Activated T-helper 1 cell treated with anti-CD3 and anti-CD28 coated beads, Interleukin-2, amount 50 U/mL, for 16 hours (primary cell): ENCODE measurements around the gene VSIG10.
"Not testable (repeated sequence)": the region's sequence is repeated elsewhere in the genome, so short reads cannot be mapped to it uniquely, and the experiment has no call there.

ENCODE experiments used
- DNase-seq, 2 donors: peaks; one replicate each; pipeline ENCODE4 v3.0.0-alpha.2; 2020; ENCODE audit warnings: low read depth in 1 of 2, low spot score in 1 of 2

The VSIG10 gene

GRCh38 chr12:118103601-118104382 is at the start of gene VSIG10:
TSS of gene VSIG10 (minus strand) at chr12:118104011. CDS start at chr12:118103671, 340 bp downstream.
- DNase-seq = no peak

- no peak for DNase-seq
Observed at GRCh38 chr12:118151755-118152154, 47.9 kb upstream of the VSIG10 start.

GRCh38 chr12:118150625-118151024 is 46.8 kb upstream of the VSIG10 start:
- DNase-seq = no peak

GRCh38 chr12:118148287-118148686 is 44.5 kb upstream of the VSIG10 start:
- no peak for DNase-seq

GRCh38 chr12:118145798-118146156 is 42.0 kb upstream of the VSIG10 start:
- no peak for DNase-seq

- no peak for DNase-seq
Observed at GRCh38 chr12:118145113-118145797, 41.4 kb upstream of the VSIG10 start.

- DNase-seq = no peak
Observed at GRCh38 chr12:118144499-118144898, 40.7 kb upstream of the VSIG10 start.

- no peak for DNase-seq
Observed at GRCh38 chr12:118140825-118141224, 37.0 kb upstream of the VSIG10 start.

GRCh38 chr12:118137148-118137678 is 33.4 kb upstream of the VSIG10 start:
- DNase-seq = no peak

GRCh38 chr12:118136559-118137003 is 32.8 kb upstream of the VSIG10 start:
- DNase-seq = peak in 1 of 2 donors; percentile 5

GRCh38 chr12:118135788-118136558 is 32.2 kb upstream of the VSIG10 start, which contains the start of gene PEBP1:
TSS of gene PEBP1 (plus strand) at chr12:118136124. CDS start at chr12:118136210, 86 bp downstream.
- peak; percentile 88 to 90 for DNase-seq

GRCh38 chr12:118129436-118129835 is 25.6 kb upstream of the VSIG10 start:
- not testable (repeated sequence) for DNase-seq

GRCh38 chr12:118127867-118128266 is 24.1 kb upstream of the VSIG10 start:
- DNase-seq = no peak

- DNase-seq = no peak
Observed at GRCh38 chr12:118126119-118126757, 22.4 kb upstream of the VSIG10 start.

- DNase-seq = no peak
Observed at GRCh38 chr12:118125743-118126118, 21.9 kb upstream of the VSIG10 start.

GRCh38 chr12:118124333-118124874 is 20.6 kb upstream of the VSIG10 start:
- DNase-seq = no peak

GRCh38 chr12:118122264-118122663 is 18.5 kb upstream of the VSIG10 start:
- DNase-seq = no peak

- peak; percentile 26 to 43 for DNase-seq
Observed at GRCh38 chr12:118120579-118121363, 17.0 kb upstream of the VSIG10 start.

- DNase-seq = no peak
Observed at GRCh38 chr12:118119449-118119879, 15.7 kb upstream of the VSIG10 start.

- DNase-seq = no peak
Observed at GRCh38 chr12:118109088-118109487, 5.3 kb upstream of the VSIG10 start.
